NCI-H748 (cell line): ENCODE measurements around the gene CASK.

ENCODE experiments used
- DNase-seq: peaks from one replicate; lab custom pipeline; 2025; ENCODE audit not compliant: unreplicated experiment; lab: John Stamatoyannopoulos, UW

Gene CASK, protein sequence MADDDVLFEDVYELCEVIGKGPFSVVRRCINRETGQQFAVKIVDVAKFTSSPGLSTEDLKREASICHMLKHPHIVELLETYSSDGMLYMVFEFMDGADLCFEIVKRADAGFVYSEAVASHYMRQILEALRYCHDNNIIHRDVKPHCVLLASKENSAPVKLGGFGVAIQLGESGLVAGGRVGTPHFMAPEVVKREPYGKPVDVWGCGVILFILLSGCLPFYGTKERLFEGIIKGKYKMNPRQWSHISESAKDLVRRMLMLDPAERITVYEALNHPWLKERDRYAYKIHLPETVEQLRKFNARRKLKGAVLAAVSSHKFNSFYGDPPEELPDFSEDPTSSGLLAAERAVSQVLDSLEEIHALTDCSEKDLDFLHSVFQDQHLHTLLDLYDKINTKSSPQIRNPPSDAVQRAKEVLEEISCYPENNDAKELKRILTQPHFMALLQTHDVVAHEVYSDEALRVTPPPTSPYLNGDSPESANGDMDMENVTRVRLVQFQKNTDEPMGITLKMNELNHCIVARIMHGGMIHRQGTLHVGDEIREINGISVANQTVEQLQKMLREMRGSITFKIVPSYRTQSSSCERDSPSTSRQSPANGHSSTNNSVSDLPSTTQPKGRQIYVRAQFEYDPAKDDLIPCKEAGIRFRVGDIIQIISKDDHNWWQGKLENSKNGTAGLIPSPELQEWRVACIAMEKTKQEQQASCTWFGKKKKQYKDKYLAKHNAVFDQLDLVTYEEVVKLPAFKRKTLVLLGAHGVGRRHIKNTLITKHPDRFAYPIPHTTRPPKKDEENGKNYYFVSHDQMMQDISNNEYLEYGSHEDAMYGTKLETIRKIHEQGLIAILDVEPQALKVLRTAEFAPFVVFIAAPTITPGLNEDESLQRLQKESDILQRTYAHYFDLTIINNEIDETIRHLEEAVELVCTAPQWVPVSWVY

DNA sequence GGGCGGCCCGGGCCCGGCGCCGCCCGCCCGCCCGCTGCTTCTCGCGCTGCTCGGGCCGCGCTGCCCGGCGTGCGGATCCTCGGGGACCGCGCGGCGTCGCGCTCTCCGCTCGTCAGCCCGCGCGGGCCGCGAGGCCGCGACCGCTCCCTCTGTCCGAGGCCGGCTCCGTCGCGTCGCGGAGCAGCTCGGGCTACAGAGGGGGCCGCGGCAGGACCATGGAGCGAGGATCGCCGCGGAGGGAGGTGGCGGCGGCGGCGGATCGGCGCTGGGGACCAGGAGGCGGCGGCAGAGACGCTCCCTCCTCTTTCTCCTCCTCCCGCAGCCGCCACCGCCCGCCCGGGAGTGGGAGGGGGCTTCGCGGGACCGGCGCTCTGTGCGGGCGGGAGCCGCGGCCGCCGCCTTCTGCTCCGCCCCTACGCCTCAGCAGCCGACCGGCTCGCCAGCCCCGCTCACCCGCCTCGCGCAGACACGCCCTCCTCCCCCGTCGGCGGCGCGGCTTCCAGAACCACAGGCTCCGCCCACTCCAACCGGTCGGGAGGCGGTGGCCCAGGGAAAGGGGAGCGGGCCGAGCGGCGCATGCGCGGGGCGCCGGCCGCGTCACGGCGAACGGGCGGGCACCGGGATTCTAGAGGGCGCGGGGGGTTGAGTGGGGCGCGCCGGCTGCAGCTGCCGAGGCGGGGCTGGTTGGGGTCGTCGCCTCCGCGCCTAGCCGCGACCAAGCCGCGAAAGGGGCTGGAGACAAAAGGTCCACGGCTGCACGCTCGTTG, at the start of gene CASK:
Gene CASK, minus strand, starts transcription at position 344 of the 767 bp plus-strand sequence. CDS start 566 bp downstream, outside the sequence.
- DNase-seq: peak; percentile 94

DNA sequence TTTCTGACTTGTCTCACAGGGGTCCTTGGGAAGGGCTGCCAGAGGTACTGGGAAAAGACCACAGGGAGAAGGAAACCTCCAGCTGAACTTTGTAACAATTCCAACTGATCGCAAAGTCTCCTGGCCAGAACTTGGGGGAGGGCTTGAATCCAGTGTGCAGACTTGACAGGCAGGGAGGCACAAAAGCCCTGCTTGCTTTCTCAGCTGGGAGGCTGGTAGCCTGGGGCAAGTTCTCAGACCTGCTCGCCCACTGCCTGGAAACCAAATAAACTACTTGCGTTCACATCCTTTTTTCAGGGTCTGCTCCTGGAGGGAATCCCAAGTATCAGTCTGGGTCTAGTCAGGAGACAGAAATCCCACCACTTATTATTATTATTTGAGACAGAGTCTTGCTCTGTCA, 48.0 kb upstream of the CASK start:
- no peak for DNase-seq

DNA sequence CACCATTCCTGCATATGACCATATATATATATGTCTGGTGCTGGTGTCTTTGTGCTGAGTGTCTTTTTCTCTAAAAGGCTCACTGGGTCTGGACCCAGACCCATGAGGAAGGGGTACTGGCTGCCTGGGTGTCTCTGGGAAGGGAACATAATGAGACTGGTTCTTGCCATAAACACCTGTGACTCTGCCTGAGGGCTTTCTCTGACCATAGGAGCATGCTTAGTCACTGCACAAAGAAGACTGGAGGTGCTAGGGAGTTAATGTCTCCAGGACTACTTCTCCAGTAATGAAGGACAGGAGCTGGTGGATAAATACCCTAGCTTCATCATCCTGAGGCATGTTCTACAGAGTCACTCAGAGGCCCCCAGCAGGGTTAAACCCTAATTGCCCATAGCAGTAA, 47.1 kb upstream of the CASK start:
- DNase-seq: no peak

DNA sequence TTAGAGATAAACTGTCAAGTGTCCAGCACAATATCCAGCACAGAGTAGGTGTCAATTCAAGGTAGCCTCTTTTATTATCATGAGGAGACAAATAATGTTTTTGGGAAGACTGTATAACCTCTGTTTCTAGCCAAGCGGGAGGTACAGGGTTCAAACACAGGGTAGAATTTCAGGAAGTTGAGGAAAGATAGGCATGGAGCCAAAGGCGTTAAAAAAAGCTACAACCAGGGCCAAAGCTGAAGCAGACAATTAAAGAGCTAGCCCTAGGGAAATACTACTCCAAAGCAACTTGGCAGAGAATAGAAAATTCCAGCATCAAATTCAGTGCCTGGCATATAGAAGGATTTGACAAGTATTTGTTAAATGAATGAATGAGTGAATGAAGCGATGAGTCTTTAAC, 40.0 kb upstream of the CASK start:
- DNase-seq: no peak

DNA sequence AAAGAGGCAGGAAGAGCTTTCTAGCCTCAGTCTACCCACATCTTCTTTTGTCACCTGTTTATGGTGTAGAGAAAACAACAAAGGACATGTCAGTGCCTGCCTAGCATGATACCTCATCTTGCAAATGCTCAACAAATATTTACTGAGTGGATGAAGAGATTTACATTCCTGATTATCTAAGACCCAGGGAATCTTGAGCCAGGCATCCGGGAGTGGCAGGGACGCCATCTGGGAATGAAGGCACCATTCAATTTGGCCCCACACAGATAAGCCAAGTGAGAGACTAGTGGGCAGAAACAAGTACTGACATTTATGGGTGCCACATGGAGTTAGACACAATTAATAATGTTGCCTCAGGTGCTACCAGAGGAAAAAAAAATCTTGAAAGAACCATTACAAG, 36.8 kb upstream of the CASK start:
- no peak for DNase-seq

DNA sequence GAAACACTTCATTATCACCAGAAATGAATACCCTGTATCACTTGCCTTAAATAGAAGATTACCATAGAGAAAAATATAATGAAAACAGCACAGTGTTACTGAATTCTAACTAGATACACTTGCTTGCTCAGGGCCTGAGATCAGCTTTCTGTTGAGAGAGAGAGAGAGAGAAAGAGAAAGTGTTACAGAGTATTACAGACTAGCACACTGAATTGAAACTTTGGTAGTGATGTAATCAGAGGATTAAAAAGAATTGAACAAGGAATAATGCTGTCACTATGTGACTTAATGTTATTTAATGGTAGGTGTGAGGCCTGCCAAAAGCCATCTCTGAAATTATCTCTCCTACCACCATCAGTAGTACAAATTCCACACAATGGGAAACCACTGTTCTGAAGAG, 35.5 kb upstream of the CASK start:
- DNase-seq: no peak

DNA sequence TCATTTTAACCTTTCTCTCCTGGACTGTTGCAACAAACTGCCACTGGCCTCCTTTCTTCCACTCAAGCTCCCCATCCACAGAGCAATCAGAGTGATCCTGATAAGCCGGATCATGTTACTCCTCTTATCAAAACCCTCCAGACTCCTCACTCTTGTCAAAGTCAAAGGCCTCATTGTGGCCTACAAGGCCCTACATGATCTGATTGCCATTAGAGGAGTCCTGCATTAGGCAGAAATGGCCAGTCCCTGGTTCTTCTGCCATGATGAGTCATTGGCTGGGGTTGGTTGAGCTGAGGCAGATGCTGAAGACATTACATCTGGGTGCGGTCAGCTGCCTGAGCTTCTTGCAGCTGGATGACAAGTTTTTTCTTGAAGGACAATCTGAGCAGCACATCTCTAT, 32.7 kb upstream of the CASK start:
- no peak for DNase-seq

DNA sequence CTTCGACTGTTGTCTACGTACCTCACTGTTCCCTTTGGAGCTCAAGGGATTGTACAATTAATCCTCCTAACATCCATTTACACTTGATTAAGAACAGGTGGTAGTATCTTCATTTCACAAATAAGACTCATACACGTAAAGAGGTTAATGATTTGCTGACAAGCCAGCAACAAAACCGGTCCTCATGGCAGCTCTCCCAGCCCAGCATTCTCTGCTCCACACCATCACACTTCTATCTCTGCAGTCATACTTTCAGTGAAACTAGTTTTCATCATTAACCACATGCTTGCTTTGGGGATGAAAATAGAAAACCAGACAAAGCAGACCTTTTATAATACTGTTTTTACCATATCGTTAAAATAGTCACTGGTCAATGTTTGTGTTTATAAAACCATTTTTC, 28.7 kb upstream of the CASK start:
- DNase-seq: no peak

DNA sequence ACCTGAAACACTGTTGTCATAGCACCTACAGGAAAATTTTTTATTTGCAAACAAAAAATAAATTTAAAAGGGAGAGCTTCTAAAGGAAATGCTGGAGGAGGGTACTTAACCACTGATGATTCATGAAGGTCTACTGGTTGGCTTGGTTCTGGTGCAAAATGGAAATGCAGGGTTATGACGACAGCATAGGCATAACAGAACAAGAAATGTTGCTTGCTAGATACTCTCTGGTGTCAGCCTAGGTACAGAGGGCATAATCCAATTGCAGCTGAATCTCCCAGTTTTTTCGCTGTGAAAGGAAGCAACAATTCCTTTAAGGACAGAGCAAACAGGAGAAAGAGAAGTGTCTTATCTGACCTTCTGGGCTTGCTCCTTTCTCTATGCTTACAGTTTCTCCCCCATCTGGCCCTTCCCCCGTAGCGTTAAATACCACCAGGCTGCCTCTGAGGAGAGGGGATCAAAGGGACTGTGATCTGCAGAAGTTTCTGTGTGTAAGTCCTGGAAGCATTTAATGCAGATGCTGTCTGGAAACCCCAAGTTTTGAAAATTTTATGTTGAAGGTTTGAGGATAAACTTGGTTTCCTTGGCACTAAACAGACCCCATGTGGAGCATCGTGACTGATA, 23.7 kb upstream of the CASK start:
- DNase-seq: no peak

DNA sequence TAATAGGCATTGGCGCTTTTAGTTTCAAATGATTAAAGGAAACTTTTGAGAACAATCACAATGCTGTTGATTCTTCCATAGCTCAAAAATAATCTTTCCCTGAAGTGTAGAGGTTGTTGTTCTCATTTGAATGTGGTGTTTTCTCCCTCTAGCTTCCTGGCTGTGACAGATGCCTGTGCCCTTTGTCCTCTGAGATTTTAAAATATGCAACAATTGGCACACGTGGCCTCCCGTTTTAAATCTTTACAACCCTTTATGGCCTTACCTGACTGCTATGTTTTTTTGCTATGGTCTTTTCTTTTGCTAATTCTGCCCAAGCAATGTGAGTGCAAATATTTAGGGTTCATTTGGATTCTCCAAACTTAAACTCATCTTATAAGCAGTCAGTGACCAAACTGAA, 22.9 kb upstream of the CASK start:
- DNase-seq: no peak

DNA sequence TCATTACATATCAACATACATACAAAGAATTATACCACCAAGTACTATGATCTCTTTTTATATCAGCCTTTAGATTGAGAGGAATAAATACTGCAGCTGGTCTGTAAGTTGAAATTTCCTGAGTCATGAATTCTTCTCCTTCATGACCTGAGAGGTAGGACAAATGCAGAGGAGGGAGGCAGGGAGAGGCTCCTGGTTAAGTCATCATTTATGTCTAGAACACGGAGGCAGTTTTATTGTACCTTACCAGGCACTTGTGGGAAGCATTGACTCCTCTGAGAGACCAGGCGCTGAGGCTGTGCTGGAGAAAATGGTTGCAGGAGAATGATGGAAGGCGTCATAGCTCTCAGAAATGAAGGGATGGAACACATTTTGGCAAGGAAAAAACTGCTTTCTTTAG, 12.5 kb upstream of the CASK start:
- DNase-seq: no peak

DNA sequence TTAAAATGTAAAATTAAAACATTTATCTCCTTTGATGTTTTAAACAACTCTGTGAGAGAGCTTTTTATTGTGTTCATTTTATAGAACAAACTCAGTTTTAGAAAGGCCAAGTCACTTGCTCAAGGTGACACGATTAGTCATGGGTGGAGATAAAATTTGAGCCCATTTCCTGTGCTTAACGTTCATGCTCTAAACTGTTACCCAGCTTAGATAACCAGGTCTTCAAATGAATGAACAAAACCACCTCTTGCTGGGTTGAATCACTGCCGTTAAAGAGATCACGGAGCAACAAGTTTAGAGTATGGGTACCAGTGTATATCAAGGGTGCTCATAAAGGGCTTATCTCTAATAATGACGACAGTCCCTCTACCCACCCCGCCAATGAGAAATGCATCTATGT, 10.2 kb upstream of the CASK start:
- DNase-seq: no peak

DNA sequence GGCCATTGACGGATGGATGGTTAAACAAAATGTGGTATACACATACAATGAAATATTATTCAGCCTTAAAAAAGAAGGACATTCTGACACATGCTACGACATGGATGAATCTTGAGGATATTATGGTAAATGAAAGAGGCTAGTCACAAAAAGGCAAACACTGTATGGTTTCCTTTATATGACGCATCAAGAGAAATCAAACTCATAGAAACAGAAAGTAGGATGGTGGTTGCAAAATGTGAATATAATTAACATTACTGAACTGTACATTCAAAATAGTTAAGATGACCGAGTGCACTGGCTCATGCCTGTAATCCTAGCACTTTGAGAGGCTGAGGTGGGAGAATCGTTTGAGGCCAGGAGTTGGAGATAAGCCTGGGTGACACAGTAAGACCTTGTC, 9.5 kb upstream of the CASK start:
- DNase-seq: no peak

DNA sequence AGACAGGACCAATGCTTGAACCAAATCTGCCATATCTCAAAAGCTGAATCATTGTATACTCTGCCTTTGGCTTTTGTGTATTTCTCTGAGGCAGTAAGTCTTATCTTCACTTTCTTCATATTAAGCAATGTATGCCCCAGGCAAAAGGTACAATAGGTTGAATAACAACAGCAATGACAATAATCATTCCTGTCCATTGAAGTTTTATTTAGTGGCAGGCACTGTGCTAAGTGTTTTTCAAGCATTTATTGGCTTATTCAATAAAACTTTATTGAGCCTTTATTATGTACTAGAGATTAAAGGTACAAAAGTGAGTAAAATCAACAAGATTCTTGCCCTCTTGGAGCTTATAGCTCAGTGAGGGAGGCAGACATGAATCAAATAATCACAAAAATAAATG, 8.2 kb upstream of the CASK start:
- DNase-seq: no peak

DNA sequence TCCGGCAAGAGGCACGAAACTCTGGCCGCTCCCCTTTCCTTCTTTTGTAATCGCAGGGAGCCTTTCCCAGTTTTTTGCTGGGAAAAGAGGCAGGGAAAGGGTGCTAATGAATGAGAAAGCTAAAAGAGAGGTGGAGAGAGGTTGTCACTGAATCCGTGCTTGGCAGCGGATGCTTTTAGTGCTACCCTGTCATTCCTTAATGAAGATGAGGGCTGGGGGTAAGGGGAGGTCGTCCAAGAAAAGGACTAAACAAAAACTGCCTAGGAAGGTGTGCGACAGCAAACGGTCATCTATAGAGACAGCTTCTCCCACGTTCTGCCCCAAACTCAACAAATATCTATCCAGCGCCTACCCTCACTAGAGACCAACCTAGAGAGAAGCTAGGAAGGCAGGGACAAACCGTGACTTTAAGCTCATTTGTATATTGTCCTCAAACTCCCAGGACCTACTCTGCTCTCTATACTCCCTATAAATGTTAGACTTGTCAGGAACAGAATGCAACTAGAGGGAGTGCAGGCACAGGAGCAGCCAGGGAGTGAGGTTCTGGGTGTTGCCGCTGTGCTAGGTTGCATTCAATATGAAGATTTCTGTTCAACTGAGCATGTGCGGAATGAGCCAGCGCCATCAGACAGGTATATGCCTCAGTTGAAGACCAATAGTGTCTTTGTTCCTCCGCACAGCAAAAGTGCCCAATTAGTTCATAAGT, 777 bp upstream of the CASK start:
- peak; percentile 75 for DNase-seq

DNA sequence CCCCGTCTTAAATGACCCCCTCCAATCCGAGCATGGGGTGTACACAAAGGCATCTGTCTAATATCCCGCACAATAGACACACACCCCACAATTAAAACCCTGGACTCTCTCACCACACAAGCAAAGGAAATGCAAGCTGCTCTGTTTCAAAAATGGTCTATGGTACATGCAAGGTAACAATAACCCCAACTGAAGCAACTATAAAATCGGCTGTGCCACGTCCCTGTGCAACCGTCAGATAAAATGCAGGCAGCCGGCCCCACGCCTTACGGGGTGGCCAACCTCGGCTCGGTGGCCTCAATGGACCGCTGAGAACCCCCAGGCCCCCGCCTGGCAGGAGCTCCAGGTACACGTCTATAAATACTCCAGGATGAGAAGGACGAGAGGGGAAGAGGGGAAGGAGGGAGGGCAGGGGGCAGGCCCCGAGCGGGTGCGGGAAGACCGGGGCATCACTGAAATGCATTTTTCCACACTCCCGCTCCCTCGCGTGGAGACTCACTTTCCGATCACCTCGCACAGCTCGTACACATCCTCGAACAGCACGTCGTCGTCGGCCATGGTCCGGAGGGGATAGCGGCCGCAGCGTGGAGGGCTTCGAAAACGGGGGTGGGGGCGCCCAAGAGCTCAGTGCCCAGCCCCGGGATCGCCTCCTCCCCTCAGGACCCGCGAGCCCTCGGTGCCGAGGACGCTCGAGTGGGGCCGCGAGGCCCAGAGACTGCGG, 763 bp downstream of the CASK start:
- peak; percentile 59 for DNase-seq

DNA sequence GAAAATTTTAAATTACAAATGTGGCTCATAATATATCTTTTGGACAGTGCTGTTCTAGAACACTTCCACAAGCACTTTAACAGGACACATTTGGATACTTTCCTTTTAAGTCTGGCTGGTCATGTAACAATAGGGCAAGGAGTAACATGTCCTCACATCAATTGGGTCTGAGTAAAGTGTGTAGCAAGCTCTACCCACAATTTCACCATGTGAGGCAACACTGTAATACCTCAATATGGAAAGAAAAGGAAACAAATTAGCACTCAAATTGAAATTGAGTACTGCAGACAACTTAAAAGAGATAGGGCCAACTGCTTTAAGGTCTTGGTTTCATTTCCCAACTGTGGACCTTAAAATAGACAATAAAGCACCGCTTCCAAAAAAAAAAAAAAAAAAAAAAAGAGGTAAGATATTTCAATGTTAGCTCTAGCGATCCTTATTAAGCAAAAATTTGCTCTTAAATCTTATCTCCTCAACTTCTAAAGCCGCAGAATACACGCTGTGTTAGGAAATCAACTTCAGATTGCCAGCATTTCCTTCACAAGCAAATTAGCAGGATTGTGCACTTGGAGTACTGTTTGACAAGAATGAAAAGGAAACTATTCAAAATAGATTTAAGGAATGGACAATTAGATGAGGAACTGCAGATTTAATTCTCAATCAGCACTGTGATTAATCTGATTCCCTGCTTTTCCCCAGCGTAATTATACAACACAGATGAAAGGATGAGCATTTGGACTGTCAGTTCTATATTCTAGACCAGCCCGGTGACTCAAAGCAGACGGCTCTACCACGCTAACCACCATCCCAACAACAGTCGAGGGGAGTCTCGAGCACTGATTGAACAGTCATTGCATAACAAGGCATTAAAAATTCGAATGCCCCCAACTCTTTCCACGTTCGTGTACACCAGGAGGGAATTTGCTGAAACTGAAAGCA, 1.6 kb downstream of the CASK start:
- peak; percentile 40 for DNase-seq

DNA sequence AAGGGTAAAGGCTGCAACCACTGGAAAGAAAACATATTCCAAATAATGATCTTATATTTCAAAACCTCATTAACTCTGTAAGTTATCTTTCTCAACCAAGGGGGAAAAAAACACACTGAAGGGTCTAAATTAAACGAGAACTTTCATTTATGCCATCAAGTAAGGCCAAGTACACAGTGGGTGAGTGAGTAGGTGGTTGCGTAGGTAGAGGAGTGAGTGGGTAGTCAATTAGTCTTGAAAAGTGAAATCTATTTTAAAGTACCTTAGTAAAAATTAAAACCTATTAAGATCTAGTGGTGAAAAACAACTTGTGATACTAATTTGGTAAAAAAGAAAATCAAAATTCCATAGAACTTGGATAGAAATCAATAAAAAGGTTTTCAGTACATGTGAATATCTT, 3.5 kb downstream of the CASK start:
- no peak for DNase-seq

DNA sequence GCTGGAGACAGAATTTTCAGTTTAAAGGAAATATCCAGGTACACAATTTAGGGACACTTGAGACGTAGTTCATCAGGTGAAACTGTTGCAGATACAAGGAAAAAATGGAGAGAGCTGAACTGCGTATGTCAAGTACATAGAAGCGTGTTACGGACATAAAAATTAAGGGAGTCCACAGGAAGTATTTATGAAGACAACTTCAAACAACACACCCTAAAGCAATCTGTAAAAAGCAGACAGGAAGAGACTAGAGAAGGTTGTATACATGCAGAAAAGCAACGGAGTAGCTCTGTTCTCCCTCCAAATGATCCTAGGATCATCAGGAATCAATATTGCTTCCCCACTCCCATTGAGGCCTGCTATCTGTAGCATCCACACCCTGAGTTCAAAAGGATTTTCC, 5.8 kb downstream of the CASK start:
- no peak for DNase-seq
